Osteocyte (in vitro differentiated cells): ENCODE measurements around the gene DNAJC1. TPM values are rescaled to one million over a fixed set of nuclear protein-coding genes. Genes with fewer than 3 reads are reported as not detected.
"Not testable (repeated sequence)": the region's sequence is repeated elsewhere in the genome, so short reads cannot be mapped to it uniquely, and the experiment has no call there.

Source experiments
- DNase-seq: peaks from one replicate; pipeline ENCODE4 v3.0.0; 2021; ENCODE audit warnings: mixed read lengths; ENCODE audit not compliant: unreplicated experiment; ENCODE audit errors: extremely low spot score
- H3K27ac Mint-ChIP-seq: one replicate; pipeline ENCODE4 v1.8.0; 2021; ENCODE audit warnings: mild to moderate bottlenecking, mixed read lengths; ENCODE audit not compliant: unreplicated experiment
- H3K27me3 Mint-ChIP-seq: one replicate; pipeline ENCODE4 v1.8.0; 2021; ENCODE audit warnings: mixed read lengths; ENCODE audit not compliant: unreplicated experiment
- H3K36me3 Mint-ChIP-seq: one replicate; pipeline ENCODE4 v1.8.0; 2021; ENCODE audit warnings: mixed read lengths; ENCODE audit not compliant: unreplicated experiment
- H3K4me1 Mint-ChIP-seq: one replicate; pipeline ENCODE4 v1.8.0; 2021; ENCODE audit warnings: mixed read lengths; ENCODE audit not compliant: unreplicated experiment
- H3K4me3 Mint-ChIP-seq: one replicate; pipeline ENCODE4 v1.8.0; 2021; ENCODE audit warnings: mild to moderate bottlenecking, moderate library complexity, mixed read lengths; ENCODE audit not compliant: unreplicated experiment
- H3K9me3 Mint-ChIP-seq: one replicate; pipeline ENCODE4 v1.8.0; 2021; ENCODE audit warnings: mixed read lengths; ENCODE audit not compliant: unreplicated experiment
- CTCF ChIP-seq: fragments of 200-600 bp; sonication (generic); IDR thresholded peaks from 2 replicates; pipeline ENCODE4 v1.5.0; 2021; ENCODE audit warnings: antibody characterized with exemption, mild to moderate bottlenecking, moderate library complexity
- total RNA-seq: library from RNA; stranded (reverse); gene quantifications from 2 replicates; pipeline ENCODE4 v1.2.1, GENCODE V29; 2021

Gene DNAJC1
- total RNA-seq, 1 donor from 2014 or later: 38.4 TPM

- no peak for DNase-seq
- peaks cover 17% of the 10 kb centered on the region for H3K4me1 Mint-ChIP-seq
- no peaks in the 10 kb centered on the region for H3K9me3 Mint-ChIP-seq
- no peak for TF ChIP-seq CTCF
- no peak overlapping the region for H3K27ac Mint-ChIP-seq
- H3K4me3 Mint-ChIP-seq: no peak overlapping the region
- H3K36me3 Mint-ChIP-seq: no peaks in the 10 kb centered on the region
- H3K27me3 Mint-ChIP-seq: peaks cover 8% of the 10 kb centered on the region
These were observed 39.8 kb upstream of the DNAJC1 start for GRCh38 chr10:22043327-22043633.

- Mint-ChIP-seq H3K9me3 (no peaks in the 10 kb centered on the region), H3K36me3 (no peaks in the 10 kb centered on the region), H3K27me3 (peaks cover 14% of the 10 kb centered on the region), H3K4me1 (peaks cover 17% of the 10 kb centered on the region), H3K4me3 (peak overlapping the region; percentile 26), H3K27ac (peak overlapping the region; percentile 33)
- no peak for TF ChIP-seq CTCF
- no peak for DNase-seq
These were observed 39.2 kb upstream of the DNAJC1 start for GRCh38 chr10:22042557-22043326.

- H3K4me1 Mint-ChIP-seq: peaks cover 6% of the 10 kb centered on the region
- peaks cover 19% of the 10 kb centered on the region for H3K27me3 Mint-ChIP-seq
- peaks cover 10% of the 10 kb centered on the region for H3K9me3 Mint-ChIP-seq
These were observed 30.8 kb upstream of the DNAJC1 start for GRCh38 chr10:22034333-22034732.

GRCh38 chr10:22032268-22032667, 28.7 kb upstream of the DNAJC1 start:
- not testable (repeated sequence) for H3K27ac Mint-ChIP-seq, H3K27me3 Mint-ChIP-seq, DNase-seq, H3K4me3 Mint-ChIP-seq, H3K9me3 Mint-ChIP-seq, H3K36me3 Mint-ChIP-seq, H3K4me1 Mint-ChIP-seq

More at GRCh38 chr10:22034333-22034732, 30.8 kb upstream of the DNAJC1 start:
- TF ChIP-seq CTCF: no peak
- no peak overlapping the region for H3K27ac Mint-ChIP-seq
- no peak for DNase-seq
- H3K4me3 Mint-ChIP-seq: no peak overlapping the region
- H3K36me3 Mint-ChIP-seq: no peaks in the 10 kb centered on the region

- Mint-ChIP-seq H3K4me3 (no peak overlapping the region), H3K4me1 (peaks cover 6% of the 10 kb centered on the region), H3K27ac (no peak overlapping the region), H3K27me3 (peaks cover 4% of the 10 kb centered on the region), H3K9me3 (peaks cover 10% of the 10 kb centered on the region), H3K36me3 (no peaks in the 10 kb centered on the region)
- no peak for TF ChIP-seq CTCF
- no peak for DNase-seq
These were observed 26.9 kb upstream of the DNAJC1 start for GRCh38 chr10:22030421-22030820.
